HG02870 (cell line): ENCODE measurements around the gene ADAM19.

Experiments used
- ATAC-seq: cut with Tn5 transposase; IDR thresholded peaks from one replicate; pipeline ENCODE4 v1.9.1; 2021; ENCODE audit warnings: mild to moderate bottlenecking, moderate library complexity; ENCODE audit not compliant: unreplicated experiment

ADAM19 gene

GRCh38 chr5:157468293-157468965 is 107.1 kb downstream of the ADAM19 start:
- no peak for ATAC-seq

- ATAC-seq: peak; percentile 97
These were observed 110.9 kb downstream of the ADAM19 start for GRCh38 chr5:157464519-157465171.

- ATAC-seq: no peak
These were observed 111.7 kb downstream of the ADAM19 start for GRCh38 chr5:157463621-157464518.

- no peak for ATAC-seq
These were observed 112.5 kb downstream of the ADAM19 start for GRCh38 chr5:157463081-157463480.

GRCh38 chr5:157460921-157461792 is 114.4 kb downstream of the ADAM19 start:
- no peak for ATAC-seq

GRCh38 chr5:157459715-157460599 is 115.6 kb downstream of the ADAM19 start, which contains the start of gene NIPAL4:
TSS of gene NIPAL4 (plus strand) at chr5:157460213. CDS start at chr5:157460321, 108 bp downstream.
- no peak for ATAC-seq

- no peak for ATAC-seq
These were observed 116.7 kb downstream of the ADAM19 start for GRCh38 chr5:157458835-157459234.

- ATAC-seq: no peak
These were observed 118.2 kb downstream of the ADAM19 start for GRCh38 chr5:157457391-157457790.

GRCh38 chr5:157456301-157456700 is 119.3 kb downstream of the ADAM19 start:
- ATAC-seq: no peak

- no peak for ATAC-seq
These were observed 120.5 kb downstream of the ADAM19 start for GRCh38 chr5:157455057-157455456.

- ATAC-seq: no peak
These were observed 121.3 kb downstream of the ADAM19 start for GRCh38 chr5:157454273-157454672.

- ATAC-seq: no peak
These were observed 123.8 kb downstream of the ADAM19 start for GRCh38 chr5:157451806-157452205.

- no peak for ATAC-seq
These were observed 125.6 kb downstream of the ADAM19 start for GRCh38 chr5:157450024-157450423.

GRCh38 chr5:157449011-157449723 is 126.4 kb downstream of the ADAM19 start:
- no peak for ATAC-seq

GRCh38 chr5:157447201-157447637 is 128.4 kb downstream of the ADAM19 start:
- no peak for ATAC-seq

- ATAC-seq: no peak
These were observed 129.1 kb downstream of the ADAM19 start for GRCh38 chr5:157446412-157446935.

- ATAC-seq: no peak
These were observed 129.7 kb downstream of the ADAM19 start for GRCh38 chr5:157445745-157446411.

- no peak for ATAC-seq
These were observed 131.4 kb downstream of the ADAM19 start for GRCh38 chr5:157444224-157444623.
